Measurements from ENCODE around the gene ANKFN1.

The ANKFN1 gene

DNA sequence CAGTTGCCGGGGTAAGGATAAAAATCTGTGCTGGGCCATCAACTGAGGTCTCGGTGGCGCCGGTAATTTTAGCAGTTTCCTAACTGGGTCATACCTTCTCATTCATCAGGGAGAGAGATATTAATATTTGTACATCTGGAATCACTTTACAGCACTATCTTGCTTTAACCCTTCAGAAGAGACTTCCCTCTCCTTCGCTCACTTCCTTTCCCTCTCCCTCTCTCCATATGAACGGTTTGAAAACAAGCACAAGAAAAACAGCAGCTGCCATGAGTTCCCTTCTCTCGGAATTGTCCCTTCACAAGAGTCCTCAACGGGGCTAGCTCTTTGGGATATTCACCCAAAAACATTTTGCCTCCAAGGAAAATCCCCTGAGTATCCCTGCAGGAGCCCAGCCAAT is 295.9 kb downstream of the ANKFN1 start:
- no peak for FAIRE-seq

DNA sequence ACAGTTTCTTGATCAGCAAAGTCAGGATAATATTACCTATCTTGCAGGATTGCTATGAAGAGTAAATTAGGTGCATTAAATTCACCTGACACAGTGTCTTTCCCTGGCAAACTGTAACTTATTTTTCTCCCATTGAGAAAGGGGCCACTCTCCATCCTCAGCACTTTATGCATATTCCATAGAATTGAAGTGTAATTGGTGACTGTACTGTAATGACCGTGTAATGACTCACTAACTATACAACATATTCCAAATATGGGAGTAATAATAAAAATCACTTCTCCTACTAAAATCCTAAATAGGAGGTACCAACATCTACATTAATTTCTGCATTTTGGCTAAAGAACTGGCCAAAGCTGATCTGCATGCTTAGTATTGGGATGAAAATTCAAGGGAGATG is 298.4 kb downstream of the ANKFN1 start:
- no peak for FAIRE-seq

DNA sequence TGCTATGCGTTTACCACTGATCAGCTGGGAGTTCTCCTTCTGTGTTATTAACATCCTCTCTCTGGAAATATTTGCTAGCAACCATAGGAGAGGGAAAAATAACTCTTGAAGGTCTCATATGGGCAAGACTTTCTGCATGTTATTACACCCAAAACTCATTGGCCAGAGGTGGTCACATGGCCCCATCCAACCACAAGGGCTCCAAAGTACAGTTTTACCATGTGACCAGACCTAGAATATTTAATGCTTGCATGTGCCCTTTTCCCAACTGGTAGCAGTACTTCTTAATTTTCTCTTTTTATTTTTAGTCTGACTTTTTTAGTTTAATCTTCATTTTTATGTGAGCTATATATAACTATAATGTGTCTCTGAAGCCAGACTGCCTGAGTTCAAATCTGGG is 299.2 kb downstream of the ANKFN1 start:
- no peak for FAIRE-seq

DNA sequence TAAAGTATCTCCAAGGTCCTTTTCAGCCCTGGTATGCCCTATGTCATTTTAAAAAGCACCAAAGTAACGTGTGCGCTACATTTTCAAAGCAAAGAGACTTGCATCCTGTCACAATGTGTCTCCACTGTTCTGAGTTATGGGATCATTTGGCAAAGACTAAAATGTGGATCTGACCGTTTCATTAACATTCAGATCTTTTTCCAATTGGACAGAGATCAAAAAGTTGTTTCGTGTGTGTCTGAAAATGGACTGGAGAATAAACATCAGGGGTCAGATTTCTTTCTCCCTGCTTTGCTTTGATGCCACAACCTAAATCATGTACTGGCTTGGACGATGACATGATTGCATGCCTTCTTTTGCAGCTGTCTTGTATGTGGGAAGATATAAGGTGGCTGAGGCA is 304.2 kb downstream of the ANKFN1 start:
- no peak for FAIRE-seq

DNA sequence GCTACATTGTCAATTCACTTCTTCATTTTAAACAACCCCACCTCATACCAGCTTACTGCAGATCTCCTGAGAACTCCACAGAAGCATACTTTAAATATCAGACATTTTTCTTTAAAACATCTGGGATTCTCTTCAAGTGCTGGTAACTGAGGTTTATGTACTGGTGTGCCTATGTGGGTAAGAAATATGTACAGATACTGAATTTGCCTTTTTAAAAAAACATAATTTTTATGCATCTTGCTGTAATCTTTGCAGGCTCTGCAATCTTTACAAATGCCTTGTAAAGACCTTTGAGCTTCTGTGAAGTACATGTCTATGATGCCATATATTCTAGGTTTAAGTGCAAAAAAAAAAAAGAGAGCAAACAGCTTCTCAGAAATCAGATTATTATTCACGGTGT is 312.6 kb downstream of the ANKFN1 start:
- no peak for FAIRE-seq

DNA sequence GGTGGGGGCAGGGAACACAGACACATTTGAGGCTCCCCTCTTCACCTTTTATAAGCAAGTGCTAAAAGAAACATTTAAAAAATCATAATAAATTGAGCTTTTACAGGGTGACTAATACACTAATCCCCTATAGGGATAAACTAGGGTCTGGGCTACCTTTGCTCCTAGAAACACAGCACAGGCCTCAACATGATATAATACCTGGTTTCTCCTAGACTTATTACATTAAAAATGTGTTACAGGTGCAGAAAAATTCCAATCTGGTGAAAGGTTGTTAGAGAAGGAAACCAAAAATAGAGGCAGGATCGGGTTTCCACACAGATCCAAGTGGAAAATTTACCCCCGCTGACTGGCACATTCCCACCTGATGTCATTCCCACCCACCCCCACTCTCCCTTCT is 315.6 kb downstream of the ANKFN1 start:
- FAIRE-seq: no peak

DNA sequence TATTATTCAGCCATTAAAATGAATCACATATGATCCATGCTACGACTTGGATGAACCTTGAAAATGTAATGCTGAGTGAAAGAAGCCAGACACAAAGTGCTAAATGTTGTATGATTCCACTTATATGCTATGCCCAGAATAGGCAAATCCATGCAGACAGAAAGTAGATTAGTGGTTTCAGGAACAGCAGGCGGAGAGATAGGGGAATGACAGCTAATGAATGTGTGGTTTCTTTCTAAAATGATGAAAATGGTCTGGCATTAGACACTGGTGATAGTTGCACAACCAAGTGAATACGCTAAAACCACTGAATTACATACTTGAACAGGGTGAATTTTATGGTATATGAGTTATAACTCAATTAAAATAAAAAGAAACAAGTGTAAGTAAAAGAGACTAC is 318.4 kb downstream of the ANKFN1 start:
- no peak for FAIRE-seq

DNA sequence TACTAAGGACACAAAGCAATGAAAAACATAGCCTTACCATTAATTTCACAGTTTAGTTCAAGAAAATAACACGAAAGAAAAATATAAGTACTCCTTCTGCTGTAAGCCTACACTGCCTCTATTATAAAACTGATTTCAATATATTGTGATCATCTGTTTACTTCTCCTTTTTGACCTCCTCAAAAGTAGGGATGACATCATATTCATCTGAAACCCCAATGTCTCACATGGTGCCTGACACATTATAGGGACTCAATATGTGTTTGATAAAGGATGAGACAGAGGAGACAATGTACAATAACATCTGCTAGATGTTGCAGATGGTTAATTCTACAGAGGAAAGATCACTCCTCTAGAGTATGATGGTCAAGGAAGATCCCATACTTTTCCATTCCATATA is 321.8 kb downstream of the ANKFN1 start:
- FAIRE-seq: no peak

DNA sequence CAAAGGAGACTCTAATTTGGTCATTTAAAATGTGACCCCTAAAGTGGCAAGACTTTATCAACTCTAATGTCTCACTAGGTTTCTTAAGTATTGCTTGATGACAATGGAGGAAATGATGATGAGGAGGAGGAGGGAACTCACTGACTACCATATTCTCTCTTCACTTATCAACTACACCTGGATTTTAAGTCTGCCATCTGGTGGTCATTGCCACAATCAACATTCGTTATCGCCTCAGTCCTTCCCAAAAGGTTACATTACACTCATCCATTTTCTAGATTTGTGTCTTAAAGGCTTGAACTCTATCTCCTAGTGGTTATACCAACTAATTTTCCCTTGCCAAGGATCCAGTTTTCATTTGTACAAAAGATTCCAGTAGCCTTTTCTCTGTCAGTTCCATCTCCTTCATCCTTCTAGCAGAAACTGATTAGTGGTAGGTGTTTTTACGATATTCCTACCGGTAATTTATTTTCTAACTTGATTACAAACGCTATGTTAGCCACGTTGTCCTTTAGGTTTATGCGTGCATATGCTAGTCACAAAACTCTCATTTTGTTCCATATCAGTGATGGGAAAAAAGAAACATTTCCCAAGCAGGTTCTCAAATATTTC is 325.7 kb downstream of the ANKFN1 start:
- FAIRE-seq: peak; percentile 27

DNA sequence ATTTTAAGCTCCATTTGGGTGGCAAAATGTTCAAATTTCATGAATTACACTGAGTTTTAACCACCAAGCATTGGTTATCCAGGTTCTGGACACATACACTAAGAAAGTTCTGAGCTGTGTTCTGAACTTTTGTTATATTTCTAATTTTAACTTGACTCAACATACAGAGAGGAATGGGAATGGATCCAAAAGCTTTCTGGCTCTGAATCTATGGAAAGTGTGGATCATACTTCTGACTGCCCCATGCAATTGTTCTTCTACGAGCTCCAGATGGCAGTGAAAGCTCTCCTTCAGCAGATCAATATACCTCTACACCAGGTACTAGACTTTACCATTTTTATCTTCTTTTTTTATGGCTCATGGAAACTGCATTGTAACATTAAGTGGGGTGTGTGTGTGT is 327.2 kb downstream of the ANKFN1 start:
- FAIRE-seq: no peak

DNA sequence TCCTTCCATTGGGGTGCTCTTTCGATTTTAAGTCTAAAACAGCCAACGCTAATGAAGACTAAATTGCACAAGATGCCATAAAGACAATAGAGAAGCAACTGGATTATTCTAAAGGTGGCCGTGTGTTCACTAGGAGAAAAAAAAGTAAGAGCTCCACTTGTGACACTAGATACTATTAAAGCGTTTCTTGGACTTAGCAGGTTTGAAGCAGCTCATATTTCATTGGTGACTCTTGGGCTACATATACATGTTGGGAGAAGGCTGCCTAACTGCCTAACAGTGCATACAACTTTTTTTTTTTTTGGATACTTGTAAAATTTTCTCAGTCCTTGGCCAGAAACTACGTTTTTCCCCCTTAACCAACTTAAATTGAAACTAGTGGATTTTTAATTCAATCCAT is 328.4 kb downstream of the ANKFN1 start:
- FAIRE-seq: no peak

DNA sequence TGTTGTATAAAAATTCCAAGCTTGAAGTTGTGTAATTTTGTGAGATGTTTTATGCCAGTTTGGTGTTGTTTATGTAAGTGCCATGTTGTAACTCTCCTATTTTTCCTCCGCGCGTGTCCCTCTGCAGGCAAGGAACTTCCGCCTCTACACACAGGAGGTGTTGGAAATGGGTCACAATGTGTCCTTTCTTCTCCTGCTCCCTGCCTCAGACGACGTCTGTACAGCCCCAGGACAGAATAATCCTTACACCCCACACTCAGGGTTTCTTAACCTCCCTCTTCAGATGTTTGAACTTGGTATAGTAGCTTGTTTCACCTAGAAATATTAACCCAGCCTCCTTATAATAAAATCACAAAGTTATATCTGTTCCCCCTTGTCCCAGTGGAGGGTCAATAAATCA is 329.0 kb downstream of the ANKFN1 start:
- no peak for FAIRE-seq

DNA sequence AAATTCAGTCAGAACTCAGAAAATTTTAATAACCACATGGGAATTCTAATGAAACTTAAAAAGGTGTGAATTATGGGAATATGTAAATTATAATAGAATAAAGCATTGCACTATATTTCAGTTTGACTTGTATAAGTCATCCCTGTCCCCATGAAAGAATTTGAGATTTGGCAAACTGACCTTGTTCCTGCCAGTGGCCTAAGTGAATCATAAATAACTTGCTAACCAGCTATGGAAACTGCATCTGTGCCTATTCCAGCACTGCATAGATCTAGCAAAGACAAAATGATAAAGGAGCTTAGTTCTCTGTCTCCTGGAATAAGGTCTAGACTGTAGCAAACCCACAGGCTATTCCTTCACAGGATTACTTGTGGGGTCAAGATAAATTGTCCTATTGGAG is 333.5 kb downstream of the ANKFN1 start:
- no peak for FAIRE-seq

DNA sequence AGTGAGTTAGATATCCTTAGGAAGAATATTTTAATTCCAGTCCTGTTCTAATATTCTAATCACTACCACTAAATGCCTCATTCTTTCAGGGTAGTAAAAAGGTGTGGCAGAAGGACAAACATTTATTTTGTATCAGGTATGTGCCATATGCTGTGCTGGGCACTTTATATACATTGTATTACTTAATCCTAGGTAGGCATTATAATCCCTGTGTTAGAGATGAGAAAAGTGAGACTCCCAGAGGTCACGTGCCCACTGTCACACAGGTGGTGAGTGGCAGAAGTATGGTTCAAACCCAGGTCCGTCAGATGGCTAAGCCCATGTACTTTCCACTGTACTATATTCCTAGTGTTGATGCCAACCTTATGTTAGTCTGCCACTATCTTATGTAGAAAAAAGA is 335.5 kb downstream of the ANKFN1 start:
- no peak for FAIRE-seq

DNA sequence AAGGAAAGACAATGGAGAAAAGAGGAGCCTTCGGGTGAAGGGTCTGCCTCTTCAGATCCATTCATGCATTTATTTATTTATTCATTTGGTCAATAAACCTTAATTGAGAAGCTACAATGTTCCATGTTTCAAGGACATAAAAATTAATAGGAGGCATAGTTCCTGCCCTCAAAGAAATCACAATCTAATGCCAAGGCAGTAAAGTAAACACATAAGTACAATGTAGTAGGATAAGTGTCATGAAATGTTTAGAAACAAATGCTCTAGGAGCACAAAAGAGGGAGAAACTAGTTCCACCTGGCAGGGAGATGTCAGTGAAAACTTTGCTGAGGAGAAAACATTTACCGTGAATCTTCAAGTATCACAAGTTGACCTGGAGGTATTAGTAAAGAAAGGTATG is 336.7 kb downstream of the ANKFN1 start:
- FAIRE-seq: no peak

DNA sequence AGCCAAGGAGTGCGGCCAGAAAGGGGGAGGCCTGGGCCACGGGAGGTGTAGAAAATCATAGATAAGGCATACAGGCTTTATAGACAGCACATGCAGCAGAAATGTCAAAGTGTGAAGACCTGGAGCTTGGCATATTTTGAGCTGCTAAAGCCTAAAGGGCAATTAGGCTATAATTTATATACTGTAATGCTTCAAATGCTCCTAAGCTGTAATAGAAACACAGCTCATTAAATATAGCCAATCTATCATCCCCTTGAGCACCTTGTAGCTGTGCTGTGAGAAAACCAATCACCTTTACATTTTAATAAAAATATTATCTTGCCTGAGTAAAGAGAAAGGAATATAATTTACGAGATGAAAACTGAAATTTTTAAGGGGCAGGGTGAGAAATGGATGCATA is 342.3 kb downstream of the ANKFN1 start:
- FAIRE-seq: no peak

DNA sequence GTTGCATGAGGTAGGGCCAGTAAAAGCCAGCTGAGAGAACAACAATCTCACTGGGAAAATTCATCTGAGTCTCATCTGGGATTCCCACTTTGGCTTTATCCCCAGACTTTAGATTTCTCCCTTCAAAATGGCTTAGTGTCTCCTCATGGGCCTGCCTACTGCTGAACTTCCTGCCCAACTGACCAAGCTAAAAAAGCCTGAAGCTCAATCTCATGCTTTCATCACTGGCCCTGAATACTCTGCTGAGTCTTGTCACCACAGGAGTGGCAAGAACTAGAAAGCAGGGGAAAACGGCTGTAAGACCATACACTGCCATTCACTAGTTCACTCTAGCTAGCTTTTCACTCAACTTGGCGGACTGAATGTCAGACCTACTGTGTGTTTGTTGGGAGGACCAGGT is 343.9 kb downstream of the ANKFN1 start:
- no peak for FAIRE-seq

DNA sequence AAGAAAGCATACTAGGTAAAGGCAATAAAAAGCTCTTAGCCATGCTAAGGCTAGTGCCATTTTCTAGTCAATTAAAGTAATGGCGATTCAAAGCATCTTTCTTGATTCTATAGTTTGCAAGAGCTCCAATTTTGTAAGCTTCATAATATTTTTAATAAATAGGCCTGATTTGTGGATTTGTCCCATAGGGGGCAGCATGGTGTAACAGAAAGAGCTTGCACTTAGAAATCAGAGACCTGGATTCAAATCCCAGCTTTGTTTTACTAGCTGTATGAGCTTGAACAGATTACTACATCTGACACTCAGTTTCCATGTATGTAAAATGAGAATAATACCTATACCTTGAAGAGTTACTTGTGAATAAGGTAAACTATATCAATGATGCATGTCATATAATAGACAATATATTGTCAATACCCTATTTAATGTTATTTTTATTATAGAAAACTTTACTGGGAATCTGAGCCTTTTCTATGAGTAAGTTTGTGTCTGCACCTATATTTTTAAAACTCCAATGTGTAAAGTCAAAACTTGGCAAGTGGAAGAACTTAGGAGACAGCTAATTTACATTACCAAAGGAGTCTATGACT is 346.6 kb downstream of the ANKFN1 start:
- FAIRE-seq: peak; percentile 43

DNA sequence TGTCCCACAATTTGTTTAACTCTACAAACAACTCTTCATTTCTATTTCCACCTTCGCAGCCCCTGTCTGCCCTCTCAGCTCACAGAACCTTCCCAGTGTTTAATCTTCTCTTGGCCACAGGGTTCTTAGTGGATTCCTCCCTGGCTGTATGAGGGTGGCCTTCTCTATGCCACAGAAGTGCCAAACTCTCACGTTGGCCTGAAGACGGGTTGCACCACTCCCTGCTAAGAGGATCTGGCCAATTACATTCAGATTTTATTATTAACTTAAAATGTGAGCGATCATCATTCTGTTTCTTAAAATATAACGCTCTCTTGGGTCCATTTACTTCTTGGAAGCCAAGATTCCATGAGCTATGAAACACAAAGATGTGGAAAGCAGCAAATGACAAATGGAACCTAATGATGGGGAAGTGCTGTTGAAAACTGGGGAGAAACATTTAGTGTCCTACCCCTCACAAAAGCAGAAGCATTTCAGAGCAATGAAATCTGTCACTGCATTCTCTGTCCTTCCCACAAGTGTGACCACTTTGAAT is 348.9 kb downstream of the ANKFN1 start:
- no peak for FAIRE-seq

DNA sequence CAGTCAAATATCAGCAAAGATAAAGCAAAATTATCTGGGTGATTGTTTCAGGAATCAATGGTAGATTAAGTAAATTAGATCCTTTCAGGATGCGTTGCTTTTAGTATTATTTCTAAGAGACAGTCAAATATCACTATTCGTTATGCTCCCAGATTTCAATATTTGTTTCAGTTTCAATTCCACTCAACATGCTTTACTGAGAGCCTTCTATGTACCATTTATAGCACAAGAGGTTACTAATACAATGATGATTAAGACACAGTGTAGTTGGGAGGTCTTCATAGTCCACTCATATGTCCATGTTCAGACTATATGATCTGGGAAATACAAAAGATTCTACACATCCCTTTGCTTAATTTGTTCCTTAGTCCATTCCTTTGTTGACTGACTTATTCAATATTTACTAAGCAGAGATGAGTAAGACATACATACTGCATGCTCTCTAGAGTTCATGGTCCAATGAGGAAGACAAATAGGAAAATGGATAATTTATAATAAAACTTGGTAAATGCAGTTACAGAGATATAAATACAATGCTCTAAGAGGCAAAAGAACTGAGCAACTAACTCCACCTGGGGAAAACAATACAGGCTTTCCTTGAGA is 352.0 kb downstream of the ANKFN1 start:
- FAIRE-seq: no peak

DNA sequence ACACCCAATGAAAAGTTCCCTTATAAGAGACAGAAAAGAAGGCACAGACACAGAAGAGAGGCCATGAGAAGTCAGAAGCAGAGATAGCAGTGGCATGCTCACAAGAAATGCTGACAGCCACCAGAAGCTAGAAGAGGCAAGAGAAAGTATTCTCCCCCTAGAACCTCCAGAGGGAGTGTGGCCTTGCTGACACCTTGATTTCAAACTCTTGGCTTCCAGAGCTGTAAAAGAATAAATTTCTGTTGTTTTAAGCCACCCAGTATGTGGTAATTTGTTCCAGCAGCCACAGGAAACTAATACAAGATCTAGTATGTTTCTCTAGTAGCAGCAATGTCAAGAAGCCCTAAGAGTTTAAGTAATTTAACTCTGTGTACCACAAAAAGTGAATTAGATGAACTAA is 353.1 kb downstream of the ANKFN1 start:
- no peak for FAIRE-seq

DNA sequence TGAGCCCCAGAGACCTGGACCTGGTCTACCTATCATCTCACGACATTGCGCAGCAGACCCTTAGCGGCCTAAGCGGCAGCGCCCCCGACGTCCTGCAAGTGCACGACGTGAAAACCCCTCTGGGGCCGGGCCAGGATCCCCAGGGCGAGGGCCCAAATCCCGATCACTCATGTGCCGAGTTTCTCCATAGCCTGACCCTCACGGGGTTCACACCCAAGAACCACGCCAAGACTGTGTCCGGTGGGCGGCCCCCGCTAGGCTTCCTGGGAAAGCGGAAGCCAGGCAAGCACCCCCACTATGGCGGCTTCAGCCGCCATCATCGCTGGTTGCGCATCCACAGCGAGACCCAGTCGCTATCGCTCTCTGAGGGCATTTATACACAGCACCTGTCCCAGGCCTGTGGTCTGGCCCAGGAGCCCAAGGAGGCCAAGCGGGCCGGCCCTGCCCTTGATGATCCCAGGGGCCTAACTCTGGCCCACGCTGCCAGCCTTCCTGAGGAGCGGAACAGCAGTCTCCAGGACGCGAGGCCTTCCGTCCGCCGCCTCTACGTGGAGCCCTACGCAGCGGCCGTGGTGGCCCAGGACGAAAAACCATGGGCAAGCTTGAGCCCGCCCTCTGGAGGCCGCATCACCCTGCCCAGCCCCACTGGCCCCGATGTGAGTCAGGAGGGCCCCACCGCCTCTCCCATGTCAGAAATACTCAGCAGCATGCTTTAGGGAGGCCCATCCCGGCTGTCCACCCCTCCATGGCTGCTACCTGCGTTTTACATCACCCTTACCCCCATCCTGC is 357.5 kb downstream of the ANKFN1 start:
- FAIRE-seq: no peak

DNA sequence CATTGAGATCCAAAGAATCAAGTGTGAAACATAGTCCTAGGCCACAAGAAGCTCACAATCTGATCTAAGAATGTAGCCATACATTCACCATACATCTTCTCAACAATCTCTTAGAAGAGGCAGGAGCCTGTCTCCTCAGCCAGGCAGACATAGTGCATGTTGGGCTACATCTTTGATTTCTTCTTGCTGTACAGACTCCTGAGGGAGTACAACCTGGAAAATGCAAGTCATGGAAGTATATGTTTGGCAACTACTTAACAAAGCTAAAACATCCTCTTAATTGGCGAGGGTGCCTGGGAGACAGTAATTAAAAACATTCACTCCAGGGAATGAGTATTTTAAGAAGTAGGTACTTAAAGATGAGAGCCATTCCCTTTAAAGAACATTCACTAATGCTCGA is 361.0 kb downstream of the ANKFN1 start:
- no peak for FAIRE-seq

DNA sequence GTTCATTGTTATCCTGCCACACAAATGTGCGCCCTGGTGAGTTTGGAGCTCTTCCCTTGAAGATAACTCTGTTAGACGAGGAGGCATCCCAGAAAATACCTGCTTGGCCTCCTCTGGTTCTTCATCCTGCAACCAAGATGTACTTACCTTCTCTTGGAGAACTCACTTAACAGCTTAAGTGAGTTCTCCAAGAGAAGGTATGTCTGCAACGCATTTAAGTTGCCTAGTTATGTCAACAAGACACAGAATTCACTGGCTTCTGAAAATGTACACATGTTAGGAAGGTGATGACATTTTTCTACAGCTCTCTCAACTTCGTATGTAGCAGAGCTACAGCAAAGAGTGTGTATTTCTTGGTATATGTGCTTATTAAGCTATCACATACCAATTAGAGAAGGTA is 361.6 kb downstream of the ANKFN1 start:
- no peak for FAIRE-seq
